GM23338 (cell line): ENCODE results near the gene PAXX. TPM values are rescaled to one million over a fixed set of nuclear protein-coding genes. Genes with fewer than 3 reads are reported as not detected.
A peak's percentile ranks its signal among the peaks of the same experiment; 100 is the strongest.

Source experiments
- ATAC-seq: fragments of 200-7000 bp; cut with Tn5 transposase; 3 replicates; pipeline ENCODE4 v1.9.1; 2020
- DNase-seq: peaks from one replicate; pipeline ENCODE4 v3.0.0-alpha.2; 2015; ENCODE audit warnings: low spot score
- H2AFZ ChIP-seq: fragments of 200-600 bp; sonication (generic); 2 replicates; pipeline ENCODE4 v1.8.0; 2016; ENCODE audit warnings: antibody characterized with exemption, mild to moderate bottlenecking, moderate library complexity
- H3F3A ChIP-seq: fragments of 200-600 bp; sonication (generic); replicated peaks from 2 replicates; pipeline ENCODE4 v1.8.0; 2017; ENCODE audit warnings: antibody characterized with exemption, mixed run types, low read depth
- H3K27ac ChIP-seq: fragments of 200-600 bp; sonication (generic); 2 replicates; pipeline ENCODE4 v1.6.1; 2016; ENCODE audit warnings: low read depth
- H3K27me3 ChIP-seq: fragments of 200-600 bp; sonication (generic); 2 replicates; pipeline ENCODE4 v1.8.0; 2016; ENCODE audit warnings: mild to moderate bottlenecking, mixed run types, moderate library complexity; ENCODE audit not compliant: insufficient read depth
- H3K36me3 ChIP-seq: fragments of 200-600 bp; sonication (generic); 2 replicates; pipeline ENCODE4 v1.8.0; 2016; ENCODE audit warnings: mild to moderate bottlenecking; ENCODE audit not compliant: insufficient read depth
- H3K4me1 ChIP-seq: fragments of 200-600 bp; sonication (generic); 2 replicates; pipeline ENCODE4 v1.8.0; 2016; ENCODE audit warnings: mild to moderate bottlenecking, moderate library complexity; ENCODE audit not compliant: insufficient read depth
- H3K4me2 ChIP-seq: fragments of 200-600 bp; sonication (generic); 2 replicates; pipeline ENCODE4 v1.7.1; 2017; ENCODE audit warnings: mixed run types
- H3K4me3 ChIP-seq: fragments of 200-600 bp; sonication (generic); 2 replicates; pipeline ENCODE4 v1.6.1; 2016; ENCODE audit warnings: mixed run types
- H3K79me2 ChIP-seq: fragments of 200-600 bp; sonication (generic); replicated peaks from 2 replicates; pipeline ENCODE4 v1.8.0; 2017; ENCODE audit warnings: mild to moderate bottlenecking; ENCODE audit not compliant: insufficient read depth
- H3K9me2 ChIP-seq: fragments of 200-600 bp; sonication (generic); 2 replicates; pipeline ENCODE4 v1.8.0; 2017; ENCODE audit not compliant: insufficient read depth
- H4K20me1 ChIP-seq: fragments of 200-600 bp; sonication (generic); replicated peaks from 2 replicates; pipeline ENCODE4 v1.8.0; 2017; ENCODE audit warnings: mild to moderate bottlenecking; ENCODE audit not compliant: insufficient read depth
- H3K27ac Mint-ChIP-seq: 2 replicates; pipeline ENCODE4 v1.8.0; 2020; ENCODE audit warnings: inconsistent platforms, mild to moderate bottlenecking, moderate library complexity, mixed read lengths
- H3K27me3 Mint-ChIP-seq: 3 replicates; pipeline ENCODE4 v1.8.0; 2022; ENCODE audit warnings: low read depth, mild to moderate bottlenecking, moderate library complexity, mixed read lengths, inconsistent platforms; ENCODE audit not compliant: insufficient read depth, poor library complexity
- H3K36me3 Mint-ChIP-seq: 3 replicates; pipeline ENCODE4 v1.8.0; 2021; ENCODE audit warnings: low read depth, mild to moderate bottlenecking, inconsistent platforms, moderate library complexity, mixed read lengths
- H3K4me1 Mint-ChIP-seq: 3 replicates; pipeline ENCODE4 v1.8.0; 2020; ENCODE audit warnings: mild to moderate bottlenecking, inconsistent platforms, mixed read lengths
- H3K4me3 Mint-ChIP-seq: 3 replicates; pipeline ENCODE4 v1.8.0; 2021; ENCODE audit warnings: moderate library complexity, mild to moderate bottlenecking, inconsistent platforms, mixed read lengths
- H3K9me3 Mint-ChIP-seq: 3 replicates; pipeline ENCODE4 v1.8.0; 2020; ENCODE audit warnings: moderate library complexity, mild to moderate bottlenecking, inconsistent platforms, mixed read lengths
- CTCF ChIP-seq, 2 experiments: fragments of 200-600 bp in 1 of 2; sonication (generic) in 1 of 2; conservative IDR thresholded peaks; 2 replicates each; pipeline versions ENCODE4 v1.5.1 to v1.6.1; 2016 to 2017; ENCODE audit warnings: antibody characterized with exemption in 2 of 2, low read depth in 2 of 2, mild to moderate bottlenecking in 2 of 2, moderate library complexity in 1 of 2
- JUNB ChIP-seq: IDR thresholded peaks from one replicate; pipeline ENCODE4 v1.6.1; 2016; ENCODE audit warnings: antibody characterized with exemption; ENCODE audit not compliant: unreplicated experiment
- POLR2AphosphoS5 ChIP-seq: IDR thresholded peaks from 2 replicates; pipeline ENCODE4 v1.6.1; 2016; ENCODE audit warnings: antibody characterized with exemption, low read depth
- STAT1 ChIP-seq: IDR thresholded peaks from one replicate; pipeline ENCODE4 v1.6.1; 2016; ENCODE audit warnings: antibody characterized with exemption; ENCODE audit not compliant: unreplicated experiment
- ZNF114 ChIP-seq: fragments of 250-450 bp; sonication (Bioruptor Pico); IDR thresholded peaks from 2 replicates; pipeline ENCODE4 v1.5.0; 2020; ENCODE audit warnings: mild to moderate bottlenecking, moderate library complexity
- ZNF331 ChIP-seq: fragments of 250-450 bp; sonication (Bioruptor Pico); IDR thresholded peaks from 2 replicates; pipeline ENCODE4 v1.5.0; 2020; ENCODE audit warnings: low read depth, mild to moderate bottlenecking, moderate library complexity
- ZNF462 ChIP-seq: fragments of 250-450 bp; sonication (Bioruptor Pico); IDR thresholded peaks from 2 replicates; pipeline ENCODE4 v1.5.0; 2020; ENCODE audit warnings: mild to moderate bottlenecking, moderate library complexity
- polyA plus RNA-seq: library from polyadenylated mRNA; unstranded; fragments of >200 nt; fragmentation: Nextera tagmentation; extraction: Ambion mirVana; gene quantifications from 2 replicates; pipeline ENCODE4 v1.2.1, GENCODE V29; 2016
- total RNA-seq: library from RNA; depleted of rRNA; stranded (reverse); fragments of >200 nt; shearing (Covaris generic); gene quantifications from 2 replicates; pipeline ENCODE4 v1.2.3, GENCODE V29; 2014

Gene PAXX
- total and polyA plus RNA-seq, 2 experiments from 2014 or later = 71.5 to 86.0 TPM

- TF ChIP-seq ZNF462 (CRISPR knock-in tag) = no peak
- no peak for TF ChIP-seq STAT1
- peak in 1 of 2 experiments; percentile 9; a peak in 1 of 4 replicates for TF ChIP-seq CTCF (conservative IDR thresholded peaks at IDR 0.05; ENCODE audit: low read depth in 2 of 2)
- TF ChIP-seq JUNB = no peak
- TF ChIP-seq POLR2AphosphoS5 = no peak
- TF ChIP-seq ZNF114 (CRISPR knock-in tag) = no peak
Observed at GRCh38 chr9:136997830-136998234, 5.6 kb downstream of the PAXX start (continued).

GRCh38 chr9:137000177-137000930, 8.1 kb downstream of the PAXX start:
- ATAC-seq = no peak
- H2AFZ ChIP-seq = no peak overlapping the region
- Mint-ChIP-seq H3K4me3 (no peak overlapping the region), H3K36me3 (peaks cover 6% of the 10 kb centered on the region; the same call in 2 of the 3 replicates), H3K9me3 (peaks cover 11% of the 10 kb centered on the region), H3K27ac (no peak overlapping the region), H3K27me3 (peaks cover 10% of the 10 kb centered on the region), H3K4me1 (peaks cover 3% of the 10 kb centered on the region)
- no peaks in the 10 kb centered on the region for H3K79me2 ChIP-seq
- peaks cover 6% of the 10 kb centered on the region; the same call in 1 of the 2 replicates for H3K4me1 ChIP-seq
- no peaks in the 10 kb centered on the region for H4K20me1 ChIP-seq
- DNase-seq = no peak
- no peak overlapping the region for H3K4me2 ChIP-seq
- no peak overlapping the region for H3K27ac ChIP-seq
- H3K27me3 ChIP-seq = peaks cover 26% of the 10 kb centered on the region
- no peaks in the 10 kb centered on the region for H3F3A ChIP-seq
- H3K9me2 ChIP-seq = no peaks in the 10 kb centered on the region
- H3K4me3 ChIP-seq = no peak overlapping the region
- H3K36me3 ChIP-seq = no peaks in the 10 kb centered on the region
- TF ChIP-seq POLR2AphosphoS5 (no peak), ZNF331 (no peak), ZNF462 (CRISPR knock-in tag) (no peak), JUNB (no peak)
